ENCODE data around the gene SLC1A4.

DNA sequence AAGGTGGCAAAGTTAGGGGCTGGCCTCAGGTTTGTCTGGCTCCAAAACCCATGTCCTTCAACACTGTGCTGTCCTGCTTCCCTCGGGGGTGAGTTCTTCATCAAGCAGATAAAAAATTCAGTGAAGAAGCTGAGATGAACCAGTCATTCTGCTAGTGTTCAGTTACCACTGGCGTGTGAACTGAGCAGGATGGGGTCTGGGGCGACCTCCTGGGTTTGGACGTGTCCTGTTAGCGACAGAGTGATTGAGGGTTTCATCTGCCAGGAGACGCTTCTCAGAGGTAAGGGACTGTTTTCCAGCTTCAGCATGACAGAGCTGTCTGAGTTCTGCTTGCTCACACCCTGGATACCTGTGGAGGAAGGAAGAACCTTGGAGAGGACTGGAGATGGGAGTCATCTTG, 81.7 kb downstream of the SLC1A4 start:
- TF ChIP-seq, protein P1, sequence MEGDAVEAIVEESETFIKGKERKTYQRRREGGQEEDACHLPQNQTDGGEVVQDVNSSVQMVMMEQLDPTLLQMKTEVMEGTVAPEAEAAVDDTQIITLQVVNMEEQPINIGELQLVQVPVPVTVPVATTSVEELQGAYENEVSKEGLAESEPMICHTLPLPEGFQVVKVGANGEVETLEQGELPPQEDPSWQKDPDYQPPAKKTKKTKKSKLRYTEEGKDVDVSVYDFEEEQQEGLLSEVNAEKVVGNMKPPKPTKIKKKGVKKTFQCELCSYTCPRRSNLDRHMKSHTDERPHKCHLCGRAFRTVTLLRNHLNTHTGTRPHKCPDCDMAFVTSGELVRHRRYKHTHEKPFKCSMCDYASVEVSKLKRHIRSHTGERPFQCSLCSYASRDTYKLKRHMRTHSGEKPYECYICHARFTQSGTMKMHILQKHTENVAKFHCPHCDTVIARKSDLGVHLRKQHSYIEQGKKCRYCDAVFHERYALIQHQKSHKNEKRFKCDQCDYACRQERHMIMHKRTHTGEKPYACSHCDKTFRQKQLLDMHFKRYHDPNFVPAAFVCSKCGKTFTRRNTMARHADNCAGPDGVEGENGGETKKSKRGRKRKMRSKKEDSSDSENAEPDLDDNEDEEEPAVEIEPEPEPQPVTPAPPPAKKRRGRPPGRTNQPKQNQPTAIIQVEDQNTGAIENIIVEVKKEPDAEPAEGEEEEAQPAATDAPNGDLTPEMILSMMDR (IDR thresholded peaks at IDR 0.05; ENCODE audit: insufficient read depth, low read length) = no peak
- TF ChIP-seq, protein P2, sequence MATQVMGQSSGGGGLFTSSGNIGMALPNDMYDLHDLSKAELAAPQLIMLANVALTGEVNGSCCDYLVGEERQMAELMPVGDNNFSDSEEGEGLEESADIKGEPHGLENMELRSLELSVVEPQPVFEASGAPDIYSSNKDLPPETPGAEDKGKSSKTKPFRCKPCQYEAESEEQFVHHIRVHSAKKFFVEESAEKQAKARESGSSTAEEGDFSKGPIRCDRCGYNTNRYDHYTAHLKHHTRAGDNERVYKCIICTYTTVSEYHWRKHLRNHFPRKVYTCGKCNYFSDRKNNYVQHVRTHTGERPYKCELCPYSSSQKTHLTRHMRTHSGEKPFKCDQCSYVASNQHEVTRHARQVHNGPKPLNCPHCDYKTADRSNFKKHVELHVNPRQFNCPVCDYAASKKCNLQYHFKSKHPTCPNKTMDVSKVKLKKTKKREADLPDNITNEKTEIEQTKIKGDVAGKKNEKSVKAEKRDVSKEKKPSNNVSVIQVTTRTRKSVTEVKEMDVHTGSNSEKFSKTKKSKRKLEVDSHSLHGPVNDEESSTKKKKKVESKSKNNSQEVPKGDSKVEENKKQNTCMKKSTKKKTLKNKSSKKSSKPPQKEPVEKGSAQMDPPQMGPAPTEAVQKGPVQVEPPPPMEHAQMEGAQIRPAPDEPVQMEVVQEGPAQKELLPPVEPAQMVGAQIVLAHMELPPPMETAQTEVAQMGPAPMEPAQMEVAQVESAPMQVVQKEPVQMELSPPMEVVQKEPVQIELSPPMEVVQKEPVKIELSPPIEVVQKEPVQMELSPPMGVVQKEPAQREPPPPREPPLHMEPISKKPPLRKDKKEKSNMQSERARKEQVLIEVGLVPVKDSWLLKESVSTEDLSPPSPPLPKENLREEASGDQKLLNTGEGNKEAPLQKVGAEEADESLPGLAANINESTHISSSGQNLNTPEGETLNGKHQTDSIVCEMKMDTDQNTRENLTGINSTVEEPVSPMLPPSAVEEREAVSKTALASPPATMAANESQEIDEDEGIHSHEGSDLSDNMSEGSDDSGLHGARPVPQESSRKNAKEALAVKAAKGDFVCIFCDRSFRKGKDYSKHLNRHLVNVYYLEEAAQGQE (IDR thresholded peaks at IDR 0.05; ENCODE audit: insufficient replicate concordance, low read depth) = no peak
